ENCODE measurements around the gene FLRT1.
A peak's percentile ranks its signal among the peaks of the same experiment; 100 is the strongest.

FLRT1 gene

GRCh38 chr11:64051297-64051696 lies 15.6 kb downstream of the FLRT1 start:
- no peak for FAIRE-seq

GRCh38 chr11:64052436-64052835 lies 16.7 kb downstream of the FLRT1 start:
- no peak for FAIRE-seq

GRCh38 chr11:64052938-64053622 lies 17.3 kb downstream of the FLRT1 start:
- FAIRE-seq: no peak

GRCh38 chr11:64053699-64054098 lies 18.0 kb downstream of the FLRT1 start:
- FAIRE-seq: peak; percentile 96

- FAIRE-seq: no peak
Observed at GRCh38 chr11:64055077-64055476, 19.3 kb downstream of the FLRT1 start.

GRCh38 chr11:64056213-64056785 lies 20.6 kb downstream of the FLRT1 start:
- FAIRE-seq: no peak

- FAIRE-seq: no peak
Observed at GRCh38 chr11:64056861-64057260, 21.1 kb downstream of the FLRT1 start.

GRCh38 chr11:64057890-64058289 lies 22.2 kb downstream of the FLRT1 start:
- FAIRE-seq: no peak

GRCh38 chr11:64058494-64058893 lies 22.8 kb downstream of the FLRT1 start:
- FAIRE-seq: no peak

GRCh38 chr11:64059339-64060140 lies 23.8 kb downstream of the FLRT1 start:
- no peak for FAIRE-seq

- no peak for FAIRE-seq
Observed at GRCh38 chr11:64060263-64060860, 24.6 kb downstream of the FLRT1 start.

- FAIRE-seq: no peak
Observed at GRCh38 chr11:64060861-64061444, 25.2 kb downstream of the FLRT1 start.

GRCh38 chr11:64062185-64063039 lies 26.7 kb downstream of the FLRT1 start:
- FAIRE-seq: no peak

- FAIRE-seq: no peak
Observed at GRCh38 chr11:64063777-64064176, 28.0 kb downstream of the FLRT1 start.

GRCh38 chr11:64064374-64065140 lies 28.8 kb downstream of the FLRT1 start:
- FAIRE-seq: no peak

GRCh38 chr11:64065141-64065465 lies 29.4 kb downstream of the FLRT1 start:
- no peak for FAIRE-seq

- no peak for FAIRE-seq
Observed at GRCh38 chr11:64065712-64066111, 30.0 kb downstream of the FLRT1 start.

- FAIRE-seq: no peak
Observed at GRCh38 chr11:64067230-64067993, 31.7 kb downstream of the FLRT1 start.

- no peak for FAIRE-seq
Observed at GRCh38 chr11:64068705-64069400, 33.1 kb downstream of the FLRT1 start.
